HG03060 (cell line): Measurements from ENCODE around the gene GRID2.
"Not testable (repeated sequence)": the region's sequence is repeated elsewhere in the genome, so short reads cannot be mapped to it uniquely, and the experiment has no call there.

ENCODE experiments used
- ATAC-seq: cut with Tn5 transposase; IDR thresholded peaks from one replicate; pipeline ENCODE4 v1.9.1; 2021; ENCODE audit warnings: low read depth, moderate number of reproducible peaks; ENCODE audit not compliant: unreplicated experiment

Gene GRID2

DNA sequence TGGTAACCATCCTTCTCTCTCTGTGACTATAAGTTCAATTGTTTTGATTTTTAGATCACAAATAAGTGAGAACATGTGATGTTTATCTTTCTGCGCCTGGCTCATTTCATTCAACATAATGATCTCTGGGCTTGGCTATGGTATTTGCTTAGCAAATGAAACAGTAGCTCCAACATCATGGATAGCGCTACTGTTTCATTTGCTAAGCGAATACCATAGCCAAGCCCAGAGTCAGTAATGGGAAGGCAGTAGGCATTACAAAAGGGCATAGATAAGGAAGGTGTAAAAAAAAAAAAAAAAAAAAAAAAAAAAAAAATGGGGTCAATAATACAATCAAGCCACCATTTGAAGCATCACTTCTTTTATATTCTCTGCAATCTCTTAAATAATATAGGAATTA, 1055.8 kb downstream of the GRID2 start:
- ATAC-seq: no peak

DNA sequence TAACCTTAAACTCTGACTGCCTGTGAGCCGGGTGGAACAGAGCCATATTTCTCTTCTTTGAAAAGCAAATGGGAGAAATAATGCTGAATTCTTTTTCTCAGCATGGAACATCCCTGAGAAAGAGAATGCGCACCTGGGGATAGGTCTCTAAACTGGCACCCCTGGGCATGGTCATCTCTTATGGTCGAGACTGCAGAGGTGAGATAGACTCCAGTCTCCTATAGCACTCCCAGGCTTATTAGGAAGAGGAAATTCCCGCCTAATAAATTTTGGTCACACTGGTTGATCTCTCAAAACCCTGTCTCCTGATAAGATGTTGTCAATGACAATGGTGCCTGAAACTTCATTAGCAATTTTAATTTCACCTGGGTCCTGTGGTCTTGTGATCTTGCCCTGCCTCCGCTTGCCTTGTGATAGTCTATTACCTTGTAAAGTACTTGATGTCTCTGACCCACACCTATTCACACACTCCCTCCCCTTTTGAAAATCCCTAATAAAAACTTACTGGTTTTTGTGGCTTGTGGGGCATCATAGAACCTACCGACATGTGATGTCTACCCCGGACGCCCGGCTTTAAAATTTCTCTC, 1062.5 kb downstream of the GRID2 start:
- not testable (repeated sequence) for ATAC-seq

DNA sequence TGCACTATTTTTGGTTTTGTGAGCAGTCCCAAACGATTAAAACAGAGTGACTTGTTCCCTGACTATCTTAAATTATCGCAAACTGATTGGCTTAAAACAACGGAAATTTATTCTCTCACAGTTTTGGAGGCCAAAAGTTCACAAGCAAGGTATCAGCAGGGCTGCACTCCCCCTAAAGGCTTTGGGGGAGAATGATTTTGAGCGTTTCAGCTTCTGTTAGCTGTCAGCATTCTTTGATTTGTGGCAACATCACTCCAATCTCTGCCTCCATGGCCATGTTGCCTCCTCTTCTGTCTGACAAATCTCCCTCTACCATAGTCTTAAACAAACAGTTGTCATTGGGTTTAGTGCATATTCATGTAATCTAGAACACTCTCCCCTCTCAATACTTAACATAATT, 1065.2 kb downstream of the GRID2 start:
- ATAC-seq: no peak

GRCh38 chr4:93370256-93370655, 1066.5 kb downstream of the GRID2 start:
- ATAC-seq: no peak

DNA sequence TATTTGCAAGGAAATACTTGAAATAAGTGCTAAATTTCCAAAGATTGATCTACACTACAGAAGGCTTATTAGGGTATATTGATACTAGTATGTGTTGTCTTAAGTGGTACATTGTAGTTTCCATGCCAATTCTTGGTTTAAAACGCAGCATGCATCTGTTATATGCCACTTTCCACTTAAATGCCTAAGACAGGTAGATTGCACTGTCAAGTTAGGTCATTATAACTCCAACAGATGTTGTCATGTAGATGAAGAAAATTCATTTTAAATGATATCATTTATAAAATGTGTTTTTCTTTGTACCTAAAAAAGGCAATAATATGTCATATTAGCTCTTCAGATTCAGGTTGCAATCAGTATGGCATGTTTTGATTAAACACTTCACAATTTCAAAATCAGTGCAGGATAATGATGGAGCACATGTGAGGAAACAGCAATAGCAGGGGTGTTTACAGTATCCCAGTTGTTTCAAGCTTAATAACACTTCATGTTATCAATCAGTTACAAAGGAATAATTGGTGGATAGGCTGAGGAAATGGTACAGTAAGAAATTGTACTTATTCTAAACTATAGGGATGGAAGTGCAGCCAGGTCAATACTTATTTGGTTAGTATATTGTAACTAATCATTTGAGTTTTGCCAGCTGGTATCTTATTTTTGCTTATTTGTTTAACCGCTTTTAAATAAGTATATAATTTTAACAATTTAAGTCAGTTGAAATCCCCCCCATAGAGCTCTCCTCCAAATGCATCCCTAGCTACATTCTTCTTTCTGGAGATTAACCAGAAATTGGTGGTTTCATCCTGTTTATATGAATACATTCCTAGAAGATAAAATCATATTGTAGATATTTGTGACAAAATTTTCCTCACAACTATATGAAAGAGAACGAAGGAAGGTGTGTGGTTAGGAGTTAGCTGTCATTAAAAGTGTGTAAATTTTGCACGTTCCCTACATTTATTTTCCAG, 1070.4 kb downstream of the GRID2 start:
- ATAC-seq: no peak

GRCh38 chr4:93384241-93384640, 1080.5 kb downstream of the GRID2 start:
- ATAC-seq: no peak

DNA sequence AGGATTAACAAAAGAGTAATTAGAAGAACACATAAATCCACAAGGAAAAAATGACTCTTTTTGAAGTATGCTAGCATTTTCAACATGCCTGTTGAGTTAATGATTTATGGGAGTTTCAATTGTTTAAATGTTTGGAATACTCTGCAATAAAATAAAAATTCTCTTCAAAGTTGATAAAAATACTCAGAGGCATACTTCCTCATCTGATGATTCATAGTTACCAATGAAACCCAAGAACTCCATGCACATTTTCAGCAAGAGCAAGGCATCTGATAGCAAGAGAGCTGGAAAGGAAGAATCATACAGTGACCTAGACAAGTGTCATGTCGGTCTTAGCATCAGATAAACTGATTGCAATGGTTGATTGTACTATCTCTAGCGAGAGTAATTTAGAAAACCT, 1081.1 kb downstream of the GRID2 start:
- ATAC-seq: no peak

DNA sequence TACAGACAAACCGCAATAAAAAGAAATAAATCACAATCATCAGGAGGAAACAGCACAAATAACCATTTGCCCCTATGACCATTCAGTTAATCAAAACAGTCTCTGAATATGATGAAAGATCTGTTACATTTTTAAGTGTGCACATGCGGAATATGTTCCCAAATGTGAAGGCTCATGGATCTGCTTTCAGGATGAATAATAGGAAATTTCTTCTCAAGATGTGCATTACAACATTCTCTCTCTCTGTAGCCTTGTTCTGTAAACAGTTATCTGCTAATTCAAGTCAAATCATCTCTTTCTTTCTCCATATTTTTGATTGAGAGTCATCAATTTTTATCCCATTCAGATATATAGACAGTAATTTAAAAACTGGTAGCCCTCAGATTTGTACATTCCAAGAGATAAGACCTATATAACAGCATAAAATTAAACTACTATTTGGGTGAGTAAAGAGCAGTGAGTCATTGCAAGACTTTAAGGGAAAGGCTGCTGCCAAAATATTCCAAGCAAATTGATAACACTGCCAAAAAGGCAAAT, 1090.8 kb downstream of the GRID2 start:
- no peak for ATAC-seq

DNA sequence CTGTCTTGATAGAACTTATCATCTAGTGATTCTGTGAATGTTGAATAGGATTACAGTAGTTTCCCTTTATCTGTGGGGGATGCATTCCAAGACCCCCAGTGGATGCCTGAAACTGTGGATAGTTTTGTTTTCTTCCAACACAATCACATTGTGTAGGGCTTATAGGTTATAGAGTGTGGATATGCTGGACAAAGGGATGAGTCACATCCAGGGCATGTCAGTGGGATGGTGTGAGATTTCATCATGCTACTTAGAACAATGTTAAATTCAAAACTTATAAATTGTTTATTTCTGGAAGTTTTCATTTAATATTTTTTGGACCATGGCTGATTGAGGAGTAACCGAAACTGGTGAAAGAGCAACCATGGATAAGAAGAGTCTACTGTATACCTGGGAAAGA, 1092.5 kb downstream of the GRID2 start:
- no peak for ATAC-seq

- ATAC-seq: no peak
Observed at GRCh38 chr4:93403571-93403970, 1099.8 kb downstream of the GRID2 start.

DNA sequence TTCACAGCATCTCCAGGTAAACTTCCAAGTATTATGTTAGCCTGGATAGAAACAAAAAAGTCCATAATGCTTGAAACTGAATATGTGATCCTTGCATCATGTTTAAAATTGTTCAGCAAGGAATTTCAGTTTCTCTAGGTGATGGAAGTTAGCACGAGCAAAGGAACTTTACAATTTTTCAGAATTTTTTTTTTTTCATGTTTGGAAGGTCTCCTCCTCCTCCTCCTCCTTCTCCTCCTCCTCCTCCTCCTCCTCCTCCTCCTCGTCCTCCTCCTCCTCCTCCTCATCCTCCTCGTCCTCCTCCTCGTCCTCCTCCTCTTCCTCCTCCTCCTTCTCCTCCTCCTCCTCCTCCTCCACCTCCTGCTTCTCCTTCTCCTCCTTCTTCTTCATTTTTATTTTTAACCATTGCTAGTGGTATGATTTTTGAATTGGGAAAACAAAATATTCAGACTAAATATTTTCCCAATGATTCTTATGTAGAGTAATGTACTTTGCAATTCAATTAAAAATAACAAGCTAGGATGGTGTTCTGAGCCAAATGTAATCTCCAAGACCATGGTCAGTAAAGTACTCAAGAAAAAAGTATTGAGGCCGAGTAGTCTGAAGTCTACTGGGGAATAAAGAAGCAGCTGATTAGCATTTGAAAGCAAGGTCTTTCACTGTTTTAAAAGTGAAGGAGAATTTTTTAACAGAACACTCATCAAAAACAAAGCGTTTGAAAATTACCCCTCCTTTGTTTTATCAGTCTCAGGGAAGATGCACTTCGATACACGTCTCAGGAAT, 1103.9 kb downstream of the GRID2 start:
- no peak for ATAC-seq

DNA sequence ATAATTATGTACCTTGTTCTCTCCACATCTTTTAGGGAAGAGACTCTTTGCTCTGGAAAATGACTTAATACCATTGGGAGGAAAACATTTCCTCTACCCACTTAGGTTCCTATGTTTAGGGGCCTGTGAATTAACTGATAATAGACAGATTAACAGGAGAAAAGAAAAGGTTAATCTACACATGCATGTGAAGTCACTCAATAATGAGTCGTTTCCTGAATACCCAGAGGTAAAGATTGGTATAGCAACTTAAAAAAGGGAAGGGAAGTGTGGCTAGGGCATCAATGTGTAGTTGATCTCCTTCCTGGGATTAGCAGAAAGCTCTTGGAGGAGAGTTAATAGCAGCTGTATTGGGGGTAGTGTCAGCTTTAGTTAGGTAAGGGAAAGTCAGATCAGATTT, 1105.3 kb downstream of the GRID2 start:
- no peak for ATAC-seq

DNA sequence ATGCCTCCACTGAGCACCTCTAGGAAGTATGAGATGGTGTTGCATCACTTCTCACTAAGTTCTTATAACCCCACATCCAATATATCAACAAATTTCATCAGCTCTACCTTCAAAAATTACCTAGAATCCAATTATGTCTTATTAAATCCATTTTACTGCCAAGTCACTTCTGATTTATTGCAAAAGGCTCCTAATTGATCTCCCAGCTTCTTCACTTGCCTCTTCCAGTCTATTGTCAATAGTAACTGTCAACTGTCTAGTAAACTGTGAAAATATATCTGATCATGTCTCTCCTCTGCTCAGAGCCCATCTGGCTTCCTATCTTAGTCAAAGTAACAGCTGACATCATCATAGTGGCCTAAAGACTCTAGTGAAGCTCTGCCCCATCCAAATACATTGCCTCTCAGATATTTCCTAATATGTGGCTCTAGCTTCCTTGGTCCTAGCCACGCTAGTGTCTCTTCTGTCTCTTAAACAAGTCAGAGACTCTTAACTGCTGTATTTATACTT, 1110.3 kb downstream of the GRID2 start:
- ATAC-seq: no peak

- ATAC-seq: no peak
Observed at GRCh38 chr4:93416344-93417128, 1112.8 kb downstream of the GRID2 start.

DNA sequence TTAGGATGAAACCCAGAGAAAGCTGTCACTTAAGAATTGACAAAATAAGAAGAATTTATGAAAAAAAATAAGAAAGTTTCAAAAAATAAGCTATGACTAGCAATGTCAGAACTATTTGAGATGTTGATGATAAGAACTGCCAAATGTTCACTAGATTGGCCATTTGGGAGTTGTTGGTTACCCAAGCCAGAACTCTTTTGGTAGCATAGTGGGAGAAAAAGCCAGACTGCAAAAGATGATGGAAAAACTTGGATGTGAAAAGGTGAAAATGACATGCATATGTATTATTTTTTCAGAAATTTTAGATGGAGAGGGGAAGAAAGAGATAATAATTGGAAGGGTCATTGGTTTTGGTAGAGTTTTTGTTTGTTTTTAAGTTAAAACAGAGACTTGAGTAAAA, 1127.6 kb downstream of the GRID2 start:
- no peak for ATAC-seq

DNA sequence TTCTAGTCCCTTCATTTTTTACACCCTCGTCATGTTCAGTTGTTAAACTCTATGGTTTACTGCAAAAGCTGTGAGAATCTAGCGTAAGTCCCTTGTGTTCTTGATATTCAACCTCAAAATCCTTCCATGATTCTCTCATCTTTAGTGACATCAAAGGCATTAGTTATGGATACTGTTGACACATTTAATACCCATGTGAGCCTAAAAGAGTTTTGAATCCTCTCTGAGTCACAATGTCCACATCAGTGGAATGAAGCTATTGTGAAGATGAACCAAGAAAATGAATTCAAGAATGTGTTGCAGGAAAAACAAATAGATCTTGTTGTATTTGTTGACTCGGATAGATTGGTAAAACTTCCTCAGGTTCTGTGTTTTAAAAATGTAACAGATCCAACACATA, 1130.1 kb downstream of the GRID2 start:
- no peak for ATAC-seq

DNA sequence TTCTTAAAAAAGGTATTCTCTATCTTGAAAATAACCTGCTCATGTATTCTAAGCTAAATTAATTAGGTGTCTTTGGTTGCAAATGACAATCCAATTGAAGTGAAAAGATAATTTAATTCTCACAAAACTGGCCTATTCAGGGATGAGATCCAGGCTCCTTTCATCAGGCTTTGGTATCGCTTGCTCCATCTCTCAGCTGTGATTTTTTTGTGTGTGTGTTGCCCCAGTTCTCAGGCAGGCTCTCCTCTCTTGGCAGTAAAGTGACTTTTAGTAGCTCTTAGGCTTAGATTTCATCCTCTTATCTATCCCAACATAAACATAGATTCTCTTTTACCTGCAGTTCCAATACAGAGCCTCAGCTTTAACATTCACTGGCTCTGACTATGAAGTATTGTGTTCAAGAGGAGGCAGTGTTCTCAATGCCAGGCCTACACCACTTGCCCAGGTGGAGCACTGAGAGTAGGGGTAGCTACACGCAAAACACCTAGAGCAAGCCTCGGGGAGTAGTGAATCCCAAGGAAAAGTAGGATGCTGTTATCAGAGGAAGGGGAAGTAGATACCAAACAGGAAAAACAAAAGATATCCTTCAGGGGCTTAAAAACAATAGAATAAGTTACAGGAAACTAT, 1132.3 kb downstream of the GRID2 start:
- ATAC-seq: no peak

DNA sequence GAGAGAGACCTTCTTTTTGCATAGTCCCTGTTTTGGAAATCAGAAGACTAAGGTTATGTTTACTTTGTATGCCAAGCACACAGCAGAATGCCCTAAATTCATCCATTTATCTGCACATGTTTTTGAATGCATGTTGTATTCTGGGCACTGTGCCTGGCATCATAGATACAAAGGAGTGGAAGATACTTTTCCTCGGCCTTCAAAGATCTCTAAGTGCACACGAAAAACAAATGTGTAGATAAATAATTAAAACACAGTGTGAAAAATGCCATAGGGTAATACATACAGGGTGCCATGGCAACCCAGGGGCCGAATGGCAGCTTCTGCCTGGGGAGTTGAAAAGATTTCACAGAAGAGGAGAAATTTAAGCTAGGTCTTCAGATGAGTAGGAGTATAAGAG, 1134.2 kb downstream of the GRID2 start:
- ATAC-seq: no peak

DNA sequence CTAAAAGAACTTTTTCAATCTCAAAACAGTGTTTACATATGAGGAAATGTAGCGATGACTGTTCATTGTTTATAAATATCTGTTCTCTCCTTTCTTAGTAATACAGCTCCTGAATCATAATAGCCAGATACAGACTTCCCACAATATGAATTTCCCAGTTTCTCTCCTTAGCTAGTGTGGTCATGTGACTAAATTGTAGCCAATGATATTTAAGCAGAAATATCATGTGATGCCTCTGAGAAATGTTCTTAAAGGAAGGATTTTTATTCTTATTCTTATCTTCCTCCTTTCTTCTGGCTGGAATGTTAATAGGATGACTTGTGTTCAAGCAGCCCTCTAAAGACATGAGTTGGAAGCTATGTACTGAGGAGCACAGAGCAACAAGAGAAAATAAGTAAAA, 1141.1 kb downstream of the GRID2 start:
- no peak for ATAC-seq

DNA sequence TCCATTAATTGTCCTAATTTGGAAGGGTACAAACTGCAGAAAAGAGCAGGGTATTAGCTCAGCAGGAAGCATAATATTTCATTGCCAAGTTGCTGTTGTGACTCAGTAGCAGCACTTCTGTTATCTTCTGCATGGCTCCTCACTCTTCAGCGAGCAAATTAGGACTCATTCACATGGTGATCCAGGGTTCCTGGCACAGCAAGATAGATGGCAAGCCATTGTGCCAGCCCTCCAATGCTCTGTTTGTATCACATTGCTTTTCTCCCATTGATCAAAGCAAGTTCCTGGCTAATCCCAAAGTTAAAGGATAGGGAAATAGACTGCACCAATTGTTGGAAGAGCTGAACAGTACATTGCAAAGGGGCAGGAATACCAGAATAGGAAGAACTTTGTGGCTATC, 1142.3 kb downstream of the GRID2 start:
- no peak for ATAC-seq
